Natural killer cell (primary cell): ENCODE data around the gene HES6. TPM values are rescaled to one million over a fixed set of nuclear protein-coding genes. Genes with fewer than 3 reads are reported as not detected.

Experiments
- ATAC-seq, 3 donors: fragments of 150-1000 bp in 2 of 3; fragments of 200-7000 bp in 1 of 3; cut with Tn5 transposase; 1 replicate in 1 of 3; 2 replicates in 2 of 3; pipeline ENCODE4 v1.10.0; 2021; ENCODE audit warnings: mild to moderate bottlenecking in 2 of 3, moderate library complexity in 2 of 3
- DNase-seq, 2 donors: peaks; one replicate each; pipeline versions ENCODE4 v3.0.0 to v3.0.0-alpha.2; 2013 to 2021; ENCODE audit warnings: mixed read lengths in 1 of 2
- H3K27ac ChIP-seq: one replicate; pipeline ENCODE4 v1.5.1; 2013; ENCODE audit warnings: mild to moderate bottlenecking, low read length
- H3K27me3 ChIP-seq: one replicate; pipeline ENCODE4 v1.6.1; 2013; ENCODE audit warnings: low read length; ENCODE audit not compliant: control insufficient read depth, insufficient read depth
- H3K36me3 ChIP-seq: one replicate; pipeline ENCODE4 v1.6.1; 2013; ENCODE audit warnings: low read length; ENCODE audit not compliant: control insufficient read depth, insufficient read depth
- H3K4me1 ChIP-seq: one replicate; pipeline ENCODE4 v1.6.1; 2013; ENCODE audit warnings: low read length; ENCODE audit not compliant: control insufficient read depth, insufficient read depth
- H3K4me3 ChIP-seq: one replicate; pipeline ENCODE4 v1.5.1; 2013; ENCODE audit warnings: low read length
- H3K9me3 ChIP-seq: one replicate; pipeline ENCODE4 v1.6.1; 2013; ENCODE audit warnings: low read length; ENCODE audit not compliant: control insufficient read depth, insufficient read depth
- H3K27ac Mint-ChIP-seq, 2 donors: one replicate each; pipeline ENCODE4 v1.8.0; 2022; ENCODE audit warnings: mild to moderate bottlenecking in 2 of 2, mixed read lengths in 2 of 2, moderate library complexity in 1 of 2
- H3K27me3 Mint-ChIP-seq, 2 donors: one replicate each; pipeline ENCODE4 v1.8.0; 2022; ENCODE audit warnings: low read depth in 2 of 2, mixed read lengths in 2 of 2
- H3K36me3 Mint-ChIP-seq: one replicate; pipeline ENCODE4 v1.8.0; 2022; ENCODE audit warnings: mixed read lengths
- H3K4me1 Mint-ChIP-seq, 2 donors: one replicate each; pipeline ENCODE4 v1.8.0; 2022; ENCODE audit warnings: mixed read lengths in 2 of 2
- H3K4me3 Mint-ChIP-seq: one replicate; pipeline ENCODE4 v1.8.0; 2022; ENCODE audit warnings: mild to moderate bottlenecking, moderate library complexity, mixed read lengths
- H3K9me3 Mint-ChIP-seq, 2 donors: one replicate each; pipeline ENCODE4 v1.8.0; 2022; ENCODE audit warnings: mixed read lengths in 2 of 2
- WGBS: methylation state at CpG from one replicate; pipeline ENCODE4 v1.1.7; 2013; ENCODE audit warnings: missing lambda C conversion rate; ENCODE audit not compliant: insufficient coverage; 5-methylcytosine and 5-hydroxymethylcytosine counted together
- intact Hi-C: fragments of 100-400 bp; cut with micrococcal nuclease; formaldehyde crosslinking; loops from one replicate; pipeline ENCODE4 v1.14.2; 2022
- total RNA-seq, 4 donors: library from RNA; stranded (reverse); fragments of 120-200 nt in 1 of 4; gene quantifications; one replicate each; pipeline versions ENCODE4 v1.2.3 to v1.2.4, GENCODE V29; 2013 to 2022
- TF ChIP-seq, protein P1 (sequence below): fragments of 200-600 bp; IDR thresholded peaks from one replicate; pipeline ENCODE4 v1.8.0; 2022; ENCODE audit warnings: antibody characterized with exemption

Gene HES6
- total RNA-seq, 3 donors from 2014 or later (not counting 1 experiment from before 2014, with no cell fraction given), result 11.3 to 15.4 (median 13.5) TPM

- Histone ChIP-seq H3K27ac (no peak overlapping the region), H3K27me3 (no peaks in the 10 kb centered on the region), H3K9me3 (no peaks in the 10 kb centered on the region), H3K4me1 (peaks cover 3% of the 10 kb centered on the region), H3K4me3 (no peak overlapping the region), H3K36me3 (peaks cover 31% of the 10 kb centered on the region)
- 97% methylated on average over 18 of the region's 18 CpGs for WGBS
- Mint-ChIP-seq H3K27me3 (no peaks in the 10 kb centered on the region), H3K27ac (no peak overlapping the region), H3K4me1 (peaks cover 4 to 7% of the 10 kb centered on the region in 2 donors), H3K4me3 (no peak overlapping the region), H3K36me3 (no peaks in the 10 kb centered on the region), H3K9me3 (no peaks in the 10 kb centered on the region)
- no peak for ATAC-seq
- TF ChIP-seq, protein P1, sequence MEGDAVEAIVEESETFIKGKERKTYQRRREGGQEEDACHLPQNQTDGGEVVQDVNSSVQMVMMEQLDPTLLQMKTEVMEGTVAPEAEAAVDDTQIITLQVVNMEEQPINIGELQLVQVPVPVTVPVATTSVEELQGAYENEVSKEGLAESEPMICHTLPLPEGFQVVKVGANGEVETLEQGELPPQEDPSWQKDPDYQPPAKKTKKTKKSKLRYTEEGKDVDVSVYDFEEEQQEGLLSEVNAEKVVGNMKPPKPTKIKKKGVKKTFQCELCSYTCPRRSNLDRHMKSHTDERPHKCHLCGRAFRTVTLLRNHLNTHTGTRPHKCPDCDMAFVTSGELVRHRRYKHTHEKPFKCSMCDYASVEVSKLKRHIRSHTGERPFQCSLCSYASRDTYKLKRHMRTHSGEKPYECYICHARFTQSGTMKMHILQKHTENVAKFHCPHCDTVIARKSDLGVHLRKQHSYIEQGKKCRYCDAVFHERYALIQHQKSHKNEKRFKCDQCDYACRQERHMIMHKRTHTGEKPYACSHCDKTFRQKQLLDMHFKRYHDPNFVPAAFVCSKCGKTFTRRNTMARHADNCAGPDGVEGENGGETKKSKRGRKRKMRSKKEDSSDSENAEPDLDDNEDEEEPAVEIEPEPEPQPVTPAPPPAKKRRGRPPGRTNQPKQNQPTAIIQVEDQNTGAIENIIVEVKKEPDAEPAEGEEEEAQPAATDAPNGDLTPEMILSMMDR, result no peak
- no peak for DNase-seq
- intact Hi-C loops, result no loop called here
These were observed 21.0 kb upstream of the HES6 start for GRCh38 chr2:238260883-238261282.

DNA sequence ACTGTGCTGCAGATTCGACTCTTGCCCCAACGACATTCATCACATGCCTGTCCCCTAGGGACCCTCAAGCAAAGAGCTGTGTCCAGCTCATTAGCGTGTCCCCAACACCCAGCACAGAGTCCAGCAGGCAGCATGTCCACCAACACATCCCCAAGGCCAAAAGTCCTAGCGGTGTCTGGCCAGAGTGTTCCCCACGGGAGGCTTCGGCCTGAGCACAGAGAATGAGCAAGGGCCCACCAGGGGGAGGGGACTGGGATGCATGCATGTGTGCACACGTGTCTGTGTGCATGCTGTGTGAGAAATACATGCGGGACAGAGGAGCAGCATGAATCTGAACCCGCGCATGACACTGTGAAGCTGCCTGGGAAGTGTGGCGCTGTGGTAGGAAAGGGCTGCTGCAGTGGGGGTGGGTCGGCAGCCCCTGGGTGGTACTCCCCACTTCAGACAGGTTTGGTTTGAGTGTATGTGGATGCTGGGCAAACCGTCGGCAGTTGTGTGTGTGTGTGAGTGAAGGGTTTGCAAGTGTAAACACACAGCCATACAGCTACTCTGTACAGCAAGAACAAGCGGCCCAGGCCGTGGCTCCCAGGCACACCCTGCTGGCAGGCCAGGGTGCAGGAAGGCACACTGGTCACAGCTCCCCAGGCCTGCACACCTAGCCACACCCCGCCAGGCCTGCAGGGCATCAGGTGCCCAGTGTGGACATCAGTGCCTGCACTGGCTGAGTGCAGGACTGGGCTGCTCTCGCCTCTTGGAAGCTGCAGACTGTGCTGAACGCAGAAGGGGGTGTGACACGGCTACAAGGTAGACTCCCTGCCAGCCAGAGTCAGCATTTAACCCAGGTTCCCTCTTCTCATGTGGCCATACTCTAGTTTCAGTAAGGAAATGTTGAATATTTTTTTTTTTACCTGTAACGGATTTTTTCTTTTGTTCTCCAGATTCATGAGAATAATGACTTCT lies 19.5 kb upstream of the HES6 start:
- TF ChIP-seq, protein P1, result no peak
- no peaks in the 10 kb centered on the region for H3K36me3 Mint-ChIP-seq
- no peaks in the 10 kb centered on the region for H3K9me3 Mint-ChIP-seq
- H3K4me3 Mint-ChIP-seq, result no peak overlapping the region
- H3K4me3 ChIP-seq, result no peak overlapping the region
- H3K27ac Mint-ChIP-seq, result no peak overlapping the region
- intact Hi-C loops, result no loop called here
- peaks cover 36% of the 10 kb centered on the region for H3K36me3 ChIP-seq
- DNase-seq (no peak), ATAC-seq (peak in 1 of 3 donors; percentile 8)
- H3K9me3 ChIP-seq, result no peaks in the 10 kb centered on the region
- H3K27ac ChIP-seq, result no peak overlapping the region
- H3K27me3 ChIP-seq, result no peaks in the 10 kb centered on the region
- peaks cover 3% of the 10 kb centered on the region for H3K4me1 ChIP-seq
- H3K27me3 Mint-ChIP-seq, result no peaks in the 10 kb centered on the region
- 95% methylated on average over 19 of the region's 21 CpGs for WGBS
- peaks cover 4 to 7% of the 10 kb centered on the region in 2 donors for H3K4me1 Mint-ChIP-seq

- TF ChIP-seq, protein P1, result no peak
- no peaks in the 10 kb centered on the region for H3K9me3 ChIP-seq
- no peaks in the 10 kb centered on the region for H3K27me3 ChIP-seq
- 94% methylated on average over 15 of the region's 15 CpGs for WGBS
- H3K36me3 Mint-ChIP-seq, result no peaks in the 10 kb centered on the region
- no peak overlapping the region for H3K4me3 Mint-ChIP-seq
- no peaks in the 10 kb centered on the region for H3K27me3 Mint-ChIP-seq
- no peak overlapping the region for H3K27ac Mint-ChIP-seq
- H3K4me1 Mint-ChIP-seq, result no peaks in the 10 kb centered on the region
- H3K4me1 ChIP-seq, result no peaks in the 10 kb centered on the region
- H3K27ac ChIP-seq, result no peak overlapping the region
- H3K9me3 Mint-ChIP-seq, result no peaks in the 10 kb centered on the region
- intact Hi-C loops, result no loop called here
- H3K4me3 ChIP-seq, result no peak overlapping the region
- peaks cover 40% of the 10 kb centered on the region for H3K36me3 ChIP-seq
- ATAC-seq, result no peak
- DNase-seq, result no peak
These were observed 18.2 kb upstream of the HES6 start for GRCh38 chr2:238257786-238258700.
